Measurements from ENCODE around the gene GRIFIN.

DNA sequence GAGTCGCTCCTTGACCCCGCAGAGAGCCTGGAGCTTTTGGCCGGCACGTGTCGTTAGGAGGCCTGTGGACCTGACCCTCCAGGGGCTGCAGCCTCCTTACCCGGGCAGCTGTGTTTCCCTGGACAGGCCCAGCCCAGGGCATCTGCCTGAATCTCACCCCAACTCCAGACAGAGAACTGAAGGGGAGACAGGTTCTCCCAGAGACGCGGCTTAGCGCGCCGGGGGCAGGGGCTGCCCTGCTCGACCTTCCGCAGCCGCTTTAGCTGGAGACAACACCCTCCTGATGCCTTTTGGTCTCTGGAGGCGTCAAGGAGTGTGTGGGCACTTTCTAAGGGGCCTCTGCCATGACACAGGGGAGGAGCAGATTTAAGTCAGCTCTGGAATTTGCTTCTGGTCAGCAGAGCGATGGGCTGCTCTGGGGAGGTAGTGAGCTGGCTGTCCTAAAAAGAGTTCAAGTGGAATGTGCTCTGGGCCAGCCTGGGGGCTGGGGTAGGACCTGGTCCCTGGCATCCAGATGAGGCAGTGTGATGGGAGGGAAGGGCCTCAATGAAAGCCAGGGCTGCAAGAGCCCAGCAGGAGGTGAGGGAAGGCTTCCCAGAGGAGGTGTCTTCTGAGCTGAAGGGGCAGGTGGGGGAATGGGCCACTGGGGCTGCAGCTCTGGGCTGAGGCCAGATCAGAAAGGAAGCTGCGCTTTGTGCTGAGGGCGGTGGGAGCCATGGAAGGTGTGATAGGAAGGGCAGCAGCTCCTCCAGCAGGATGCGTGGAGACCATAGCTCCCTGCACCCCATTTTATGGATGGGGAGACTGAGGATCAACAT, 5.8 kb downstream of the GRIFIN start:
- TF ChIP-seq, protein P1, sequence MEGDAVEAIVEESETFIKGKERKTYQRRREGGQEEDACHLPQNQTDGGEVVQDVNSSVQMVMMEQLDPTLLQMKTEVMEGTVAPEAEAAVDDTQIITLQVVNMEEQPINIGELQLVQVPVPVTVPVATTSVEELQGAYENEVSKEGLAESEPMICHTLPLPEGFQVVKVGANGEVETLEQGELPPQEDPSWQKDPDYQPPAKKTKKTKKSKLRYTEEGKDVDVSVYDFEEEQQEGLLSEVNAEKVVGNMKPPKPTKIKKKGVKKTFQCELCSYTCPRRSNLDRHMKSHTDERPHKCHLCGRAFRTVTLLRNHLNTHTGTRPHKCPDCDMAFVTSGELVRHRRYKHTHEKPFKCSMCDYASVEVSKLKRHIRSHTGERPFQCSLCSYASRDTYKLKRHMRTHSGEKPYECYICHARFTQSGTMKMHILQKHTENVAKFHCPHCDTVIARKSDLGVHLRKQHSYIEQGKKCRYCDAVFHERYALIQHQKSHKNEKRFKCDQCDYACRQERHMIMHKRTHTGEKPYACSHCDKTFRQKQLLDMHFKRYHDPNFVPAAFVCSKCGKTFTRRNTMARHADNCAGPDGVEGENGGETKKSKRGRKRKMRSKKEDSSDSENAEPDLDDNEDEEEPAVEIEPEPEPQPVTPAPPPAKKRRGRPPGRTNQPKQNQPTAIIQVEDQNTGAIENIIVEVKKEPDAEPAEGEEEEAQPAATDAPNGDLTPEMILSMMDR (IDR thresholded peaks at IDR 0.05) = no peak
- TF ChIP-seq POLR2AphosphoS5 (IDR thresholded peaks at IDR 0.05) (no peak), POLR2A (IDR thresholded peaks at IDR 0.05) (no peak)
